Endothelial cell of umbilical vein (primary cell): ENCODE measurements around the gene SLC4A11. TPM values are rescaled to one million over a fixed set of nuclear protein-coding genes. Genes with fewer than 3 reads are reported as not detected.

Experiments
- BruUV-seq: library from RNA; stranded (reverse); fragments of 400-500 nt; replicated peaks from 2 replicates; lab custom pipeline; 2021; lab: Mats Ljungman, UMichigan
- CTCF ChIA-PET: fragments of 300-600, 350-600 bp; sonication (Branson Sonifier 250); formaldehyde crosslinking; loops from one replicate; lab custom pipeline; 2021; ENCODE audit warnings: antibody characterized with exemption, inconsistent platforms; lab: Charles Lee
- POLR2A ChIA-PET: fragments of 300-600, 350-600 bp; sonication (Branson Sonifier 250); formaldehyde crosslinking; loops from one replicate; lab custom pipeline; 2021; ENCODE audit warnings: antibody characterized with exemption, inconsistent platforms; lab: Charles Lee
- DNase-seq: peaks from one replicate; pipeline ENCODE4 v3.0.0-alpha.2; 2011; ENCODE audit warnings: low read depth, low spot score
- FAIRE-seq: peaks from 2 replicates; lab custom pipeline; 2011; peaks lifted over from hg19 to GRCh38; lab: Jason Lieb, UNC
- H2AFZ ChIP-seq: 2 replicates; pipeline ENCODE4 v1.6.0; 2012; ENCODE audit warnings: low read depth, low read length, control low read depth, inconsistent platforms
- H3K27ac ChIP-seq: 2 replicates; pipeline ENCODE4 v1.5.1; 2011; ENCODE audit warnings: low read depth, mild to moderate bottlenecking, control low read depth, low read length, moderate library complexity; ENCODE audit not compliant: insufficient read depth
- H3K27me3 ChIP-seq, 2 experiments: 2 replicates each; pipeline versions ENCODE4 v1.6.0 to v1.6.1; 2011; ENCODE audit warnings: low read length in 2 of 2, mixed read lengths in 1 of 2; ENCODE audit not compliant: control insufficient read depth in 2 of 2, insufficient read depth in 2 of 2
- H3K36me3 ChIP-seq, 2 experiments: 2 replicates in 1 of 2; 3 replicates in 1 of 2; pipeline ENCODE4 v1.5.1; 2011; ENCODE audit warnings: low read length in 2 of 2, mild to moderate bottlenecking in 1 of 2, moderate library complexity in 1 of 2; ENCODE audit not compliant: control insufficient read depth in 2 of 2, insufficient read depth in 2 of 2; ENCODE audit errors: extremely low read depth in 1 of 2
- H3K4me1 ChIP-seq: 3 replicates; pipeline ENCODE4 v1.5.1; 2011; ENCODE audit warnings: mild to moderate bottlenecking, low read length; ENCODE audit not compliant: control insufficient read depth, insufficient read depth; ENCODE audit errors: extremely low read depth
- H3K4me2 ChIP-seq: 2 replicates; pipeline ENCODE4 v1.6.1; 2011; ENCODE audit warnings: low read length, control low read depth, mixed read lengths; ENCODE audit not compliant: insufficient read depth
- H3K4me3 ChIP-seq, 3 experiments: fragments of 200-600 bp in 1 of 3; sonication (generic), shearing (Covaris generic) in 1 of 3; replicated peaks in 1 of 3; 2 replicates each; pipeline ENCODE4 v1.5.1; 2011 to 2016; ENCODE audit warnings: control low read depth in 3 of 3, low read length in 3 of 3, mild to moderate bottlenecking in 2 of 3, inconsistent platforms in 1 of 3, low read depth in 1 of 3, moderate library complexity in 1 of 3; ENCODE audit not compliant: insufficient read depth in 1 of 3
- H3K79me2 ChIP-seq: 2 replicates; pipeline ENCODE4 v1.6.0; 2012; ENCODE audit warnings: low read length, inconsistent platforms; ENCODE audit not compliant: control insufficient read depth, insufficient read depth
- H3K9ac ChIP-seq: replicated peaks from 2 replicates; pipeline ENCODE3; 2011; ENCODE audit warnings: low read length, control low read depth; ENCODE audit not compliant: insufficient read depth; ENCODE audit errors: extremely low read depth
- H3K9me1 ChIP-seq: replicated peaks from 3 replicates; pipeline ENCODE4 v1.6.0; 2011; ENCODE audit warnings: mild to moderate bottlenecking, low read length; ENCODE audit not compliant: control insufficient read depth, insufficient read depth; ENCODE audit errors: extremely low read depth
- H3K9me3 ChIP-seq: replicated peaks from 2 replicates; pipeline ENCODE4 v1.5.1; 2012; ENCODE audit warnings: low read length, inconsistent platforms; ENCODE audit not compliant: control insufficient read depth, insufficient read depth
- H4K20me1 ChIP-seq: replicated peaks from 2 replicates; pipeline ENCODE3; 2011; ENCODE audit warnings: mild to moderate bottlenecking, low read length; ENCODE audit not compliant: control insufficient read depth, insufficient read depth; ENCODE audit errors: extremely low read depth
- EZH2 ChIP-seq: IDR thresholded peaks from 2 replicates; pipeline ENCODE4 v1.6.1; 2012; ENCODE audit warnings: borderline replicate concordance, low read depth, mild to moderate bottlenecking, moderate library complexity, low read length, inconsistent platforms; ENCODE audit not compliant: severe bottlenecking
- FOS ChIP-seq: IDR thresholded peaks from 2 replicates; pipeline ENCODE4 v1.6.1; 2011; ENCODE audit warnings: mild to moderate bottlenecking, low read length, moderate library complexity, borderline replicate concordance; ENCODE audit not compliant: insufficient read depth
- GATA2 ChIP-seq: IDR thresholded peaks from 2 replicates; pipeline ENCODE4 v1.7.0; 2011; ENCODE audit warnings: low read depth, mild to moderate bottlenecking, moderate library complexity, mixed read lengths, low read length; ENCODE audit not compliant: insufficient read length, insufficient read depth
- JUN ChIP-seq: IDR thresholded peaks from 2 replicates; pipeline ENCODE4 v1.6.1; 2011; ENCODE audit warnings: borderline replicate concordance, low read depth; ENCODE audit not compliant: insufficient read length, insufficient read depth
- MYC ChIP-seq: IDR thresholded peaks from one replicate; pipeline ENCODE4 v1.6.1; 2011; ENCODE audit warnings: mild to moderate bottlenecking, low read depth, low read length
- POLR2A ChIP-seq: IDR thresholded peaks from 2 replicates; pipeline ENCODE4 v1.6.1; 2012; ENCODE audit warnings: low read depth, mild to moderate bottlenecking, control low read depth, low read length
- POLR2AphosphoS5 ChIP-seq: IDR thresholded peaks from 2 replicates; pipeline ENCODE4 v1.6.1; 2012; ENCODE audit warnings: low read depth, mild to moderate bottlenecking, control low read depth, low read length, moderate library complexity; ENCODE audit not compliant: insufficient read depth
- dilution Hi-C: fragments of 300-500 bp; cut with MboI; formaldehyde crosslinking; loops from one replicate; pipeline ENCODE4 v1.15.0; 2019; ENCODE audit warnings: low sequenced_read_pairs; ENCODE audit not compliant: extremely low pct_ligation_motif_present
- intact Hi-C: fragments of 100-400 bp; cut with micrococcal nuclease; formaldehyde crosslinking; loops from one replicate; pipeline ENCODE4 v1.10.0; 2022
- polyA plus RNA-seq, 4 experiments: library from polyadenylated mRNA; depleted of rRNA in 3 of 4; stranded (reverse) in 3 of 4; unstranded in 1 of 4; fragments of >200 nt; gene quantifications; 2 replicates each; pipeline versions ENCODE4 v1.2.1 to v1.2.3, GENCODE V29; 2011 to 2012; ENCODE audit warnings: missing spikeins in 1 of 4
- total RNA-seq: library from RNA; stranded (reverse); gene quantifications from 2 replicates; pipeline ENCODE4 v1.2.3, GENCODE V29; 2021
- TF ChIP-seq, protein P1 (sequence below): IDR thresholded peaks from 2 replicates; pipeline ENCODE4 v1.6.1; 2011; ENCODE audit not compliant: insufficient read depth, insufficient read length
- TF ChIP-seq, protein P2 (sequence below), 2 donors: IDR thresholded peaks; 1 replicate in 1 of 2; 2 replicates in 1 of 2; pipeline ENCODE4 v1.5.1; 2011; ENCODE audit warnings: low read length in 2 of 2, mild to moderate bottlenecking in 2 of 2, moderate library complexity in 2 of 2, control low read depth in 1 of 2, inconsistent platforms in 1 of 2, low read depth in 1 of 2; ENCODE audit not compliant: insufficient read depth in 1 of 2; ENCODE audit errors: extremely low read depth in 1 of 2

The SLC4A11 gene
- total and polyA plus RNA-seq, 2 donors (not counting 3 experiments of a cell fraction or from before 2014, with no cell fraction given) = 5.7 to 10.2 TPM

DNA sequence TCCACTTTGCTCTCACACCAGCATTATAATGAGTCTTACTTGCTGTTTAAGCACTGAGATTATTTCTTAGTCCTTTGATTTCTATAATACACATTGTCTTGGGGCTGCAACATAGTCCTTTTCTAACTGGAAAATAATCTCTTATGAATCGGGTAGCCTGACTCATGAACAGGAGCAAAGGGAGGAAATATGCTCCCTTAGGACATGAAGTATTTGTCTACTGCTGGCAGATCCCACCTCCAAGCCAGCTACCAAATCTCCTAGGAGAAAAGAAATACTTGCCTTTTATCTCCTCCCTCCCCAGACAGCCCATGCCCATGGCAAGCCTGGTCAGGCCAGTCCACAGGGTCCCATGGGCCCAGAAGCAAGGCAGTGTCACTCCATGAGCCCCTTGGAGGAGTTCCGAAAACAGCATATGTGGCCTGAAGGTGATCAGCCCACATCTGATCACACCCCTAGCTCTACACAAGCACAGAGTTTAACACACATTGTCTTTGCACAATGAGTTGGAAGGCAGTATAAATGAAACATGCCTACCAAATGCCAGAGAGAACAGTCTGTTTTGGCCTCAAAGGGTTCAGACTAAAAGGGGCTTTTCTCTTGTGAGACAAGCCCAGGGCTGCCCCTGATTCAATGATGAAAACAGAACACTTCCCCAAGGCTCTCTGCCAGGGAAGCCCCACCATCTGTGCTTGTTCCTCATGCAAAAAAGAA lies 37.1 kb upstream of the SLC4A11 start:
- dilution Hi-C loops (no loop called here), intact Hi-C loops (loop anchor here (1.0 kb wide), 1 partner anchor 58 kb away; no protein-coding TSS in a partner anchor)
- TF ChIP-seq JUN (no peak), EZH2 (no peak), POLR2A (no peak), GATA2 (no peak), MYC (no peak), FOS (no peak), POLR2AphosphoS5 (no peak)
- TF ChIP-seq, protein P1, sequence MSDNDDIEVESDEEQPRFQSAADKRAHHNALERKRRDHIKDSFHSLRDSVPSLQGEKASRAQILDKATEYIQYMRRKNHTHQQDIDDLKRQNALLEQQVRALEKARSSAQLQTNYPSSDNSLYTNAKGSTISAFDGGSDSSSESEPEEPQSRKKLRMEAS = no peak
- TF ChIP-seq, protein P2, sequence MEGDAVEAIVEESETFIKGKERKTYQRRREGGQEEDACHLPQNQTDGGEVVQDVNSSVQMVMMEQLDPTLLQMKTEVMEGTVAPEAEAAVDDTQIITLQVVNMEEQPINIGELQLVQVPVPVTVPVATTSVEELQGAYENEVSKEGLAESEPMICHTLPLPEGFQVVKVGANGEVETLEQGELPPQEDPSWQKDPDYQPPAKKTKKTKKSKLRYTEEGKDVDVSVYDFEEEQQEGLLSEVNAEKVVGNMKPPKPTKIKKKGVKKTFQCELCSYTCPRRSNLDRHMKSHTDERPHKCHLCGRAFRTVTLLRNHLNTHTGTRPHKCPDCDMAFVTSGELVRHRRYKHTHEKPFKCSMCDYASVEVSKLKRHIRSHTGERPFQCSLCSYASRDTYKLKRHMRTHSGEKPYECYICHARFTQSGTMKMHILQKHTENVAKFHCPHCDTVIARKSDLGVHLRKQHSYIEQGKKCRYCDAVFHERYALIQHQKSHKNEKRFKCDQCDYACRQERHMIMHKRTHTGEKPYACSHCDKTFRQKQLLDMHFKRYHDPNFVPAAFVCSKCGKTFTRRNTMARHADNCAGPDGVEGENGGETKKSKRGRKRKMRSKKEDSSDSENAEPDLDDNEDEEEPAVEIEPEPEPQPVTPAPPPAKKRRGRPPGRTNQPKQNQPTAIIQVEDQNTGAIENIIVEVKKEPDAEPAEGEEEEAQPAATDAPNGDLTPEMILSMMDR (IDR thresholded peaks at IDR 0.05; ENCODE audit: extremely low read depth in 1 of 2, insufficient read depth in 1 of 2, low read depth in 1 of 2, low read length in 2 of 2) = no peak
- H3K4me3 ChIP-seq = no peak overlapping the region
- H3K9ac ChIP-seq = no peak overlapping the region
- FAIRE-seq (no peak), DNase-seq (no peak)
- no peaks in the 10 kb centered on the region for H3K9me3 ChIP-seq
- no peaks in the 10 kb centered on the region for H4K20me1 ChIP-seq
- POLR2A ChIA-PET = no interaction called here
- BruUV-seq = no TSS peak
- no peaks in the 10 kb centered on the region for H3K79me2 ChIP-seq
- no peak overlapping the region for H3K4me2 ChIP-seq
- no peaks in the 10 kb centered on the region for H3K27me3 ChIP-seq
- CTCF ChIA-PET = interaction anchor here (0.9 to 2.2 kb wide), 12 partner anchors 10 to 223 kb away, joined by 3 to 21 read pairs (median 6); partner anchors contain the start of gene SLC4A11
- no peaks in the 10 kb centered on the region for H3K4me1 ChIP-seq
- peaks cover 0 to 32% of the 10 kb centered on the region in 2 experiments for H3K36me3 ChIP-seq
- H3K27ac ChIP-seq = no peak overlapping the region
- no peak overlapping the region for H2AFZ ChIP-seq
- no peaks in the 10 kb centered on the region for H3K9me1 ChIP-seq
